A549 treated with CpdA at 1 μM for 4 hours (cell line): ENCODE measurements around the gene SMLR1. TPM values are rescaled to one million over a fixed set of nuclear protein-coding genes. Genes with fewer than 3 reads are reported as not detected.

Source experiments
- total RNA-seq: library from RNA; stranded (reverse); fragments of 200-300 nt; extraction: Qiagen RNA extraction; gene quantifications from 5 replicates; pipeline ENCODE4 v1.2.3, GENCODE V29; 2022; ENCODE audit warnings: low read depth

The SMLR1 gene
- not detected in 5 replicates for total RNA-seq

GRCh38 chr6:130827247-130828149 lies at the start of gene SMLR1:
SMLR1 (plus strand) TSS chr6:130827406; CDS start chr6:130827414, 8 bp downstream.

Other genes with a start within 250 kb of the SMLR1 start
- 33.8 to 52.3 TPM (median 38.8 TPM) in 5 replicates for gene EPB41L2, start 235.8 kb downstream of the SMLR1 start, total RNA-seq